K562 (cell line): ENCODE results near the gene BRF1. TPM values are rescaled to one million over a fixed set of nuclear protein-coding genes. Genes with fewer than 3 reads are reported as not detected.

Experiments
- ATAC-seq: fragments of 200-7000 bp; cut with Tn5 transposase; 3 replicates; pipeline ENCODE4 v1.9.1; 2020; ENCODE audit warnings: moderate library complexity
- BruUV-seq: library from RNA; stranded (reverse); fragments of 400-500 nt; replicated peaks from 2 replicates; lab custom pipeline; 2021; lab: Mats Ljungman, UMichigan
- CTCF ChIA-PET: fragments of 300-600 bp; formaldehyde crosslinking; extraction: SDS; loops from one replicate; lab custom pipeline; 2021; ENCODE audit warnings: low intra/inter-chr PET ratio; lab: Yijun Ruan, JAX
- POLR2A ChIA-PET: fragments of 300-600, 350-650 bp; sonication (Branson Sonifier 250); formaldehyde crosslinking; extraction: SDS; loops from one replicate; lab custom pipeline; 2021; ENCODE audit warnings: antibody characterized with exemption, inconsistent platforms; lab: Yijun Ruan, JAX
- DNase-seq, 4 experiments: peaks; one replicate each; pipeline versions ENCODE4 v3.0.0 to v3.0.0-alpha.2; 2011 to 2018; ENCODE audit warnings: low spot score in 3 of 4, mixed read lengths in 3 of 4; ENCODE audit errors: extremely low read depth in 1 of 4
- FAIRE-seq: peaks from 2 replicates; lab custom pipeline; 2011; peaks lifted over from hg19 to GRCh38; lab: Jason Lieb, UNC
- H2AFZ ChIP-seq: 2 replicates; pipeline ENCODE4 v1.6.0; 2011; ENCODE audit warnings: low read depth, low read length, control low read depth, inconsistent platforms
- H3K27ac ChIP-seq: fragments of 200-600 bp; 3 replicates; pipeline ENCODE4 v1.8.0; 2011; ENCODE audit warnings: low read depth, mild to moderate bottlenecking, control low read depth, inconsistent platforms, low read length, moderate library complexity, mixed read lengths; ENCODE audit errors: extremely low read depth
- H3K27me3 ChIP-seq, 2 experiments: fragments of 300-600 bp in 1 of 2; 2 replicates in 1 of 2; 3 replicates in 1 of 2; pipeline versions ENCODE4 v1.6.0 to v1.8.0; 2011; ENCODE audit warnings: inconsistent platforms in 2 of 2, low read length in 2 of 2, mild to moderate bottlenecking in 1 of 2, mixed read lengths in 1 of 2, moderate library complexity in 1 of 2; ENCODE audit not compliant: control insufficient read depth in 2 of 2, insufficient read depth in 2 of 2
- H3K36me3 ChIP-seq: fragments of 300-600 bp; 3 replicates; pipeline ENCODE4 v1.8.0; 2011; ENCODE audit warnings: mild to moderate bottlenecking, low read length, inconsistent platforms; ENCODE audit not compliant: control insufficient read depth, insufficient read depth
- H3K4me1 ChIP-seq, 2 experiments: fragments of 200-600 bp in 1 of 2; replicated peaks in 1 of 2; 2 replicates in 1 of 2; 3 replicates in 1 of 2; pipeline versions ENCODE4 v1.5.1 to v1.8.0; 2011; ENCODE audit warnings: inconsistent platforms in 2 of 2, low read length in 2 of 2, mild to moderate bottlenecking in 1 of 2, mixed read lengths in 1 of 2, moderate library complexity in 1 of 2; ENCODE audit not compliant: control insufficient read depth in 2 of 2, insufficient read depth in 2 of 2
- H3K4me2 ChIP-seq: 2 replicates; pipeline ENCODE4 v1.6.1; 2011; ENCODE audit warnings: low read length, control low read depth, inconsistent platforms, mixed read lengths; ENCODE audit not compliant: insufficient read depth
- H3K4me3 ChIP-seq: fragments of 200-600 bp; sonication (generic), shearing (Covaris generic); 2 replicates; pipeline ENCODE4 v1.5.1; 2016; ENCODE audit warnings: control low read depth, inconsistent platforms
- H3K79me2 ChIP-seq: fragments of 200-600 bp; 3 replicates; pipeline ENCODE4 v1.8.0; 2011; ENCODE audit warnings: low read length, inconsistent platforms; ENCODE audit not compliant: control insufficient read depth, insufficient read depth
- H3K9ac ChIP-seq, 2 experiments: 2 replicates each; pipeline versions ENCODE4 v1.6.0 to v1.6.1; 2011; ENCODE audit warnings: low read depth in 2 of 2, low read length in 2 of 2, control low read depth in 1 of 2, inconsistent platforms in 1 of 2, mild to moderate bottlenecking in 1 of 2, mixed read lengths in 1 of 2; ENCODE audit not compliant: insufficient read depth in 1 of 2
- H3K9me1 ChIP-seq: one replicate; pipeline ENCODE4 v1.6.0; 2011; ENCODE audit warnings: inconsistent platforms, mild to moderate bottlenecking, low read length, moderate library complexity; ENCODE audit not compliant: control insufficient read depth, insufficient read depth
- H3K9me3 ChIP-seq: replicated peaks from 2 replicates; pipeline ENCODE4 v1.5.1; 2011; ENCODE audit warnings: low read depth, low read length, inconsistent platforms; ENCODE audit not compliant: control insufficient read depth, insufficient read depth
- H4K20me1 ChIP-seq: replicated peaks from 2 replicates; pipeline ENCODE4 v1.6.1; 2011; ENCODE audit warnings: low read length, inconsistent platforms, mixed read lengths; ENCODE audit not compliant: control insufficient read depth, insufficient read depth
- DPF2 ChIP-seq: fragments of 450-650 bp; IDR thresholded peaks from 2 replicates; pipeline ENCODE4 v1.6.1; 2016
- MAFK ChIP-seq: IDR thresholded peaks from 2 replicates; pipeline ENCODE4 v1.6.1; 2011; ENCODE audit warnings: low read length, improper control_type of control experiment
- PTBP1 ChIP-seq: fragments of 200-400 bp; formaldehyde crosslinking; IDR thresholded peaks from 2 replicates; pipeline ENCODE4 v1.6.1; 2017; ENCODE audit warnings: low read depth, low read length
- ZNF280A ChIP-seq: fragments of 450-650 bp; IDR thresholded peaks from 2 replicates; pipeline ENCODE4 v1.6.1; 2018; ENCODE audit warnings: mild to moderate bottlenecking, low read depth; ENCODE audit not compliant: partially characterized antibody
- ZNF431 ChIP-seq: sonication (generic); formaldehyde crosslinking; IDR thresholded peaks from 2 replicates; pipeline ENCODE4 v1.8.0; 2022; ENCODE audit warnings: mild to moderate bottlenecking, missing genetic modification reagents
- WGBS: fragments of 100-300 bp; shearing (Covaris generic); methylation state at CpG from one replicate; pipeline ENCODE4 v1.1.6; 2016; ENCODE audit warnings: low coverage, mixed read lengths; ENCODE audit not compliant: insufficient coverage; ENCODE audit errors: missing lambda C conversion rate; 5-methylcytosine and 5-hydroxymethylcytosine counted together
- in situ Hi-C: fragments of 300-500 bp; cut with MboI; formaldehyde crosslinking; loops from 4 replicates; pipeline ENCODE4 v1.15.0; 2018; ENCODE audit warnings: inconsistent platforms, mixed read lengths
- intact Hi-C: fragments of 100-400 bp; cut with micrococcal nuclease; formaldehyde crosslinking; loops from 2 replicates; pipeline ENCODE4 v1.14.2; 2022
- polyA plus RNA-seq, 8 experiments: library from polyadenylated mRNA; depleted of rRNA in 4 of 8; stranded (reverse) in 5 of 8; unstranded in 3 of 8; fragments of >200 nt; fragmentation: Nextera tagmentation in 2 of 8; fragmentation: Illumina TruSeq in 1 of 8; extraction: Ambion mirVana in 2 of 8; extraction: Trizol in 1 of 8; gene quantifications; 2 replicates each; pipeline versions ENCODE4 v1.2.1 to v1.2.3, GENCODE V29; 2011 to 2014; ENCODE audit warnings: inconsistent platforms in 1 of 8, missing spikeins in 1 of 8
- total RNA-seq, 7 experiments: library from RNA; depleted of rRNA in 6 of 7; stranded (reverse); fragments of >200 nt in 6 of 7; fragmentation: Illumina TruSeq in 2 of 7; extraction: Trizol in 2 of 7; gene quantifications; 2 replicates each; pipeline versions ENCODE4 v1.2.1 to v1.2.3, GENCODE V29; 2011 to 2021; ENCODE audit warnings: low replicate concordance in 1 of 7
- TF ChIP-seq, protein P1 (sequence below): fragments of 250-450 bp; sonication (Bioruptor Pico); IDR thresholded peaks from 2 replicates; pipeline ENCODE4 v1.8.0; 2022; ENCODE audit warnings: moderate library complexity, mild to moderate bottlenecking, inconsistent platforms
- TF ChIP-seq, protein P2 (sequence below), 2 experiments: IDR thresholded peaks; 2 replicates each; pipeline ENCODE4 v1.6.1; 2012; ENCODE audit warnings: improper control_type of control experiment in 2 of 2, low read depth in 2 of 2, low read length in 2 of 2, borderline replicate concordance in 1 of 2
- TF ChIP-seq, protein P3 (sequence below): IDR thresholded peaks from 2 replicates; pipeline ENCODE4 v1.6.1; 2012; ENCODE audit warnings: low read depth, low read length, improper control_type of control experiment, borderline replicate concordance

BRF1 gene
- total and polyA plus RNA-seq, 9 of the 15 experiments (the other 6 are each of a cell fraction or from before 2014, with no cell fraction given) = 0.14 to 24.6 (median 8.2) TPM

- H3K79me2 ChIP-seq = no peaks in the 10 kb centered on the region
- DNase-seq (no peak), ATAC-seq (no peak), FAIRE-seq (no peak)
- intact Hi-C loops (no loop called here), in situ Hi-C loops (no loop called here)
- H3K9me1 ChIP-seq = no peaks in the 10 kb centered on the region
- H3K27me3 ChIP-seq = no peaks in the 10 kb centered on the region
- H3K9ac ChIP-seq = no peak overlapping the region
- 72% methylated on average over 5 of the region's 10 CpGs for WGBS
- peaks cover 22% of the 10 kb centered on the region; the same call in 1 of the 3 replicates for H3K36me3 ChIP-seq
- H3K4me1 ChIP-seq = no peaks in the 10 kb centered on the region
- H3K9me3 ChIP-seq = no peaks in the 10 kb centered on the region
- no peaks in the 10 kb centered on the region for H4K20me1 ChIP-seq
- no peak overlapping the region for H3K4me3 ChIP-seq
- POLR2A ChIA-PET = no interaction called here
- CTCF ChIA-PET = no interaction called here
- no peak overlapping the region for H2AFZ ChIP-seq
- no peak overlapping the region for H3K27ac ChIP-seq
- no TSS peak for BruUV-seq
- no peak for TF ChIP-seq DPF2
- TF ChIP-seq, protein P1, sequence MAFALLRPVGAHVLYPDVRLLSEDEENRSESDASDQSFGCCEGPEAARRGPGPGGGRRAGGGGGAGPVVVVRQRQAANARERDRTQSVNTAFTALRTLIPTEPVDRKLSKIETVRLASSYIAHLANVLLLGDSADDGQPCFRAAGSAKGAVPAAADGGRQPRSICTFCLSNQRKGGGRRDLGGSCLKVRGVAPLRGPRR = no peak
- TF ChIP-seq, protein P2, sequence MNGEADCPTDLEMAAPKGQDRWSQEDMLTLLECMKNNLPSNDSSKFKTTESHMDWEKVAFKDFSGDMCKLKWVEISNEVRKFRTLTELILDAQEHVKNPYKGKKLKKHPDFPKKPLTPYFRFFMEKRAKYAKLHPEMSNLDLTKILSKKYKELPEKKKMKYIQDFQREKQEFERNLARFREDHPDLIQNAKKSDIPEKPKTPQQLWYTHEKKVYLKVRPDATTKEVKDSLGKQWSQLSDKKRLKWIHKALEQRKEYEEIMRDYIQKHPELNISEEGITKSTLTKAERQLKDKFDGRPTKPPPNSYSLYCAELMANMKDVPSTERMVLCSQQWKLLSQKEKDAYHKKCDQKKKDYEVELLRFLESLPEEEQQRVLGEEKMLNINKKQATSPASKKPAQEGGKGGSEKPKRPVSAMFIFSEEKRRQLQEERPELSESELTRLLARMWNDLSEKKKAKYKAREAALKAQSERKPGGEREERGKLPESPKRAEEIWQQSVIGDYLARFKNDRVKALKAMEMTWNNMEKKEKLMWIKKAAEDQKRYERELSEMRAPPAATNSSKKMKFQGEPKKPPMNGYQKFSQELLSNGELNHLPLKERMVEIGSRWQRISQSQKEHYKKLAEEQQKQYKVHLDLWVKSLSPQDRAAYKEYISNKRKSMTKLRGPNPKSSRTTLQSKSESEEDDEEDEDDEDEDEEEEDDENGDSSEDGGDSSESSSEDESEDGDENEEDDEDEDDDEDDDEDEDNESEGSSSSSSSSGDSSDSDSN (IDR thresholded peaks at IDR 0.05; ENCODE audit: borderline replicate concordance in 1 of 2, low read depth in 2 of 2, low read length in 2 of 2) = no peak
- TF ChIP-seq MAFK = no peak
- TF ChIP-seq, protein P3, sequence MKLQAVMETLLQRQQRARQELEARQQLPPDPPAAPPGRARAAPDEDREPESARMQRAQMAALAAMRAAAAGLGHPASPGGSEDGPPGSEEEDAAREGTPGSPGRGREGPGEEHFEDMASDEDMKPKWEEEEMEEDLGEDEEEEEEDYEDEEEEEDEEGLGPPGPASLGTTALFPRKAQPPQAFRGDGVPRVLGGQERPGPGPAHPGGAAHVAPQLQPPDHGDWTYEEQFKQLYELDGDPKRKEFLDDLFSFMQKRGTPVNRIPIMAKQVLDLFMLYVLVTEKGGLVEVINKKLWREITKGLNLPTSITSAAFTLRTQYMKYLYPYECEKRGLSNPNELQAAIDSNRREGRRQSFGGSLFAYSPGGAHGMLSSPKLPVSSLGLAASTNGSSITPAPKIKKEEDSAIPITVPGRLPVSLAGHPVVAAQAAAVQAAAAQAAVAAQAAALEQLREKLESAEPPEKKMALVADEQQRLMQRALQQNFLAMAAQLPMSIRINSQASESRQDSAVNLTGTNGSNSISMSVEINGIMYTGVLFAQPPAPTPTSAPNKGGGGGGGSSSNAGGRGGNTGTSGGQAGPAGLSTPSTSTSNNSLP = no peak
- TF ChIP-seq ZNF431 (CRISPR knock-in tag) = no peak
- TF ChIP-seq ZNF280A = no peak
- no peak for TF ChIP-seq PTBP1
- H3K4me2 ChIP-seq = no peak overlapping the region
Observed at GRCh38 chr14:105244334-105244733, 56.5 kb downstream of the BRF1 start.
